ENCODE data around the gene GPATCH2L. TPM values are rescaled to one million over a fixed set of nuclear protein-coding genes. Genes with fewer than 3 reads are reported as not detected.

GPATCH2L gene
- total RNA-seq, 1 experiment from 2014 or later: 76.7 TPM

DNA sequence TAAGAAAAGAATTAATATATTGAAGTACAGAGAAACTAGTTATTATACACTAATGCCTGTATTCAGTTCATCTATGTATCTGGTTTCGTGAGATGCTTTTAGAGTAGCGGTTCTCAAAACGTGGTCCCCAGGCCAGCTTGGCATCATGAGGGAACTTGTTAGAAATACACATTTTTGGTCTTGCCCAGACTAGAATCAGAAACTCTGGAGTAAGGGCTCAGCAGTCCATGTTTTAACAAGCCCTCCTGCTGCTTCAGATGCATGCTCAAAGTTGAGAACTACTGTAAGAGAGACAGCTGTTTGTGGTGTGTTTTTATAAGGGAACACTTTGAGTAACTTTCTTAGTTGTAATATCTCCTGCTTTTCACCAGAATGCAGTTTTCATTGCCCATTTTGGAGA is 18.1 kb downstream of the GPATCH2L start:
- WGBS (ENCODE audit: extremely low coverage, insufficient read length, low lambda C conversion rate): no CpG with 5 or more reads among the region's 3 CpGs
- Histone ChIP-seq H3K23ac (ENCODE audit: insufficient read length, low read depth, low read length) (no peak overlapping the region), H4K20me1 (ENCODE audit: control insufficient read depth, insufficient read depth, insufficient read length) (no peaks in the 10 kb centered on the region), H3K4me2 (ENCODE audit: insufficient read depth, insufficient read length, low read length) (no peak overlapping the region), H3K79me1 (ENCODE audit: insufficient read depth, low read depth, low read length, poor library complexity, severe bottlenecking) (peaks cover 6% of the 10 kb centered on the region), H3K27ac (ENCODE audit: insufficient read length, low read depth, low read length) (no peak overlapping the region), H3K4me1 (ENCODE audit: insufficient read depth, low read length) (no peaks in the 10 kb centered on the region), H2BK15ac (ENCODE audit: low read depth, low read length) (no peak overlapping the region), H4K8ac (replicated peaks; ENCODE audit: insufficient read length, low read depth, low read length) (no peak overlapping the region), H3K9ac (ENCODE audit: extremely low read depth, insufficient read length, low read length) (no peak overlapping the region), H3K18ac (ENCODE audit: insufficient read length, low read depth, low read length) (no peak overlapping the region), H2BK12ac (ENCODE audit: insufficient read length, low read depth, low read length) (no peak overlapping the region), H2BK5ac (ENCODE audit: insufficient read length, low read length) (no peak overlapping the region), H3K27me3 (ENCODE audit: insufficient read depth, low read length) (no peaks in the 10 kb centered on the region), H3K14ac (ENCODE audit: insufficient read depth, low read length) (no peak overlapping the region), H2AFZ (ENCODE audit: low read length) (no peak overlapping the region), H4K5ac (ENCODE audit: insufficient read length, low read depth, low read length) (no peak overlapping the region), H3K23me2 (ENCODE audit: insufficient read length, low read depth, low read length, poor library complexity, severe bottlenecking) (no peaks in the 10 kb centered on the region), H3K9me3 (ENCODE audit: control insufficient read depth, low read depth, low read length) (no peaks in the 10 kb centered on the region), H2BK120ac (ENCODE audit: low read depth, low read length, poor library complexity, severe bottlenecking) (no peak overlapping the region), H3K79me2 (ENCODE audit: insufficient read depth, low read length) (peaks cover 3% of the 10 kb centered on the region; the same call in 1 of the 2 replicates), H3K56ac (ENCODE audit: insufficient read length, low read depth, low read length) (no peak overlapping the region), H3K4ac (ENCODE audit: low read depth, low read length) (no peak overlapping the region), H2BK20ac (ENCODE audit: low read depth, low read length, poor library complexity, severe bottlenecking) (no peak overlapping the region), H4K91ac (ENCODE audit: insufficient read length, low read depth, low read length) (no peak overlapping the region), H2AK5ac (ENCODE audit: insufficient read length, low read length) (no peak overlapping the region), H3T11ph (ENCODE audit: low read length) (no peak overlapping the region)
- H3K36me3 Mint-ChIP-seq (ENCODE audit: insufficient read depth in 1 of 3, low read depth in 3 of 3): peaks cover 24 to 58% (median 51%) of the 10 kb centered on the region in 3 experiments; a peak in 6 of 7 replicates
- H3K4me3 Mint-ChIP-seq: no peak overlapping the region
- no peaks in the 10 kb centered on the region for H3K9me3 Mint-ChIP-seq
- TF ChIP-seq, protein P1, sequence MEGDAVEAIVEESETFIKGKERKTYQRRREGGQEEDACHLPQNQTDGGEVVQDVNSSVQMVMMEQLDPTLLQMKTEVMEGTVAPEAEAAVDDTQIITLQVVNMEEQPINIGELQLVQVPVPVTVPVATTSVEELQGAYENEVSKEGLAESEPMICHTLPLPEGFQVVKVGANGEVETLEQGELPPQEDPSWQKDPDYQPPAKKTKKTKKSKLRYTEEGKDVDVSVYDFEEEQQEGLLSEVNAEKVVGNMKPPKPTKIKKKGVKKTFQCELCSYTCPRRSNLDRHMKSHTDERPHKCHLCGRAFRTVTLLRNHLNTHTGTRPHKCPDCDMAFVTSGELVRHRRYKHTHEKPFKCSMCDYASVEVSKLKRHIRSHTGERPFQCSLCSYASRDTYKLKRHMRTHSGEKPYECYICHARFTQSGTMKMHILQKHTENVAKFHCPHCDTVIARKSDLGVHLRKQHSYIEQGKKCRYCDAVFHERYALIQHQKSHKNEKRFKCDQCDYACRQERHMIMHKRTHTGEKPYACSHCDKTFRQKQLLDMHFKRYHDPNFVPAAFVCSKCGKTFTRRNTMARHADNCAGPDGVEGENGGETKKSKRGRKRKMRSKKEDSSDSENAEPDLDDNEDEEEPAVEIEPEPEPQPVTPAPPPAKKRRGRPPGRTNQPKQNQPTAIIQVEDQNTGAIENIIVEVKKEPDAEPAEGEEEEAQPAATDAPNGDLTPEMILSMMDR (conservative IDR thresholded peaks at IDR 0.05): no peak
- no peaks in the 10 kb centered on the region for H3K4me1 Mint-ChIP-seq
- no peak overlapping the region for H3K27ac Mint-ChIP-seq
- no peak for DNase-seq
- no peaks in the 10 kb centered on the region for H3K27me3 Mint-ChIP-seq (ENCODE audit: low read depth)

All from H9 (cell line).